Dermis blood vessel endothelial cell (primary cell): ENCODE results near the gene KCNE1. TPM values are rescaled to one million over a fixed set of nuclear protein-coding genes. Genes with fewer than 3 reads are reported as not detected.

Experiments
- DNase-seq: peaks from one replicate; pipeline ENCODE4 v3.0.0; 2010
- total RNA-seq: library from RNA; depleted of rRNA; stranded (reverse); fragments of >200 nt; gene quantifications from 2 replicates; pipeline ENCODE4 v1.2.3, GENCODE V29; 2014

The KCNE1 gene
- total RNA-seq, 1 donor from 2014 or later, result under 0.01 TPM

DNA sequence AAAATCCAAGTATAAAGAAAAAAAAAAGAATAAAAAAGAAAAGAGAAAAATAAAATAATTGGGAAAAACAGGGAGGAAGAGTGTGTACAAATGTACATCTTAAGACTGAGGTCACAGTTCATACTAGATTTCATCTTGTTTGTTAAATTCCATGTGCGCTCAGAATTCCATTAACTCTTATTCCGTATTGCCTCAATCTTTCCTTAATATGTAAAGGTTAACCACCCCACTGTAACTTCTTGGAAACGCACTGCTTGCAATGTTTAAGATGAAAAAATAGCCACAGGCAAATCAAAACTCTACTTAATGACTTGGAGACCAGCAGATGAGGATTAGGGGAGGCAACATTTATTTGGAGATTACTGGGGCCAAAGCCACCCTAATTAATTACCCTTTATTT is 23.9 kb upstream of the KCNE1 start:
- DNase-seq, result no peak

- no peak for DNase-seq
These were observed 22.5 kb upstream of the KCNE1 start for GRCh38 chr21:34534522-34534921.

DNA sequence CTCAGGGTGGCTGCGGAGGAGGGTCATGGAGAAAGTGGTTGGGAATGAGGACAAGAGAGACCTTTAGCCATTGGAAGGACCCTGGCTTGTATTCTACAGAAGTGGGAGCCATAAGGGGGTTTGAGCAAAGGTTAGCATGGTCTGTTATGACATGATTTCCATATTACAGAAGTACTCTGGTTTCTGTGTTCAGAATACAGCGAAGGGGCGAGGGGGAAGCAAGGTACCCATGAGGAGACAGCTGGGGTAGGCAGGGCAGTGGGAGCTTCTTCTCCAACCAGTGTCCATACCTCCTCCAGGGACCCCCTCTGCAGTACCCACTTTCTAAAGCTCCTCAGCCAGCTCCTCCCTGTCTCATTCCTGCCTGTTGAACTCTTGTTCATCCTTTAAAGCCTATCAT is 21.9 kb upstream of the KCNE1 start:
- no peak for DNase-seq

DNA sequence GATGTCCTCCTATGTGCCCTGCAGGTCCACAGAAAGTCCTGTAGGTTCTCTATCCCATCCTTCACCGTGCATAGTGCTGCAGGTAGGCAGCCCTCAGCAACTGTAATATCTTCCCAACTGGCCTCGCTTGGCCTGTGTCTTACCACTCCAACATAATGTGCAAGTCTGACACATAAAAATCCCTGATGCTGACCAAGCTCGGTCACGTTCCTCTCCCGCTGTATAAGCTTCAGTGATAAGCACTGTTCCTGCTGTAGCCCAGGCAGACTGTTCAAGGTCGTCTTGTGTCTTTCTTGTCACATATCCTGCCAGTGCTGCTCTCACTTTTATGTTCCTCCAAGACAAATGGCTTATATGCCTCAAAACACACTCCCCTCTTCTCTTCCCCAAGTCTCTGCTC is 19.4 kb upstream of the KCNE1 start:
- DNase-seq, result no peak

DNA sequence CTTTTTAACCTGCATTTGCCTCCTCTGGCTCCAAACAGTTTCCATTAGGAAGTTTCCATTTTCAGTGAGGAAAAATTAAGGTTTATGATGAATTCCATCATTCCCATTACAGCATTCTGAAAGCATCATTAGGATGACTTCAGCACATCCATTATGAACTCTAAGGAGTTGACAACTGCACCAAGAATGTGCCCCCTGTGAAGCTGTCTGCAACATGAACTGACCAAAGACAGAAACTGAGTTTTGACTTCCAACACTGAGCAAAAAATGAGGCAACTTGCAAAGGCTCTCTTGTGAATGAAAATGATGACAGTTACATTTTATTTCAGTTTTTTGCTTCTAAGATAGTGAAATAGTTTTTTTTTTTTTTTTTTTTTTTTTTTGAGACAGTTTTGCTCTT is 18.3 kb upstream of the KCNE1 start:
- no peak for DNase-seq

DNA sequence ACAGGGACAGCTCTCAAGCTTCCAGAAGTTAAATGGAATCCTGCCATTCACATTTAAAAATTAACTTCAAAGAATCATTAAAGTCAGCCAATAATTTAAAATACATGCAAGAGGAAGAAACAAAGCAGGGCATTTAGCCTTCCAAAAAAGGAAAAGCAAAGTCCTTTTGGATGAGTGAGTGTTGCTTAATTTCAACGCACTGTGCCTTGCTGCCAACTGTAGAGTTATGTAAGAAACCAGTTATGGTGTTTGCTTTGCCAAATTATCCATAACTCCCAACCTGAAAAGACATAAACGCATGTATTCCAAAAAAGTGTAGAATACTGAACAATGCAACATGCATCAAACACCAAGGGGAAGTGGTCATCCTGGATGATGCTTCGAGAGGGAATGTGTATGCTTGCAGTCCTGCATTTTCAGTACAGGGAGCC is 16.1 kb upstream of the KCNE1 start:
- no peak for DNase-seq

DNA sequence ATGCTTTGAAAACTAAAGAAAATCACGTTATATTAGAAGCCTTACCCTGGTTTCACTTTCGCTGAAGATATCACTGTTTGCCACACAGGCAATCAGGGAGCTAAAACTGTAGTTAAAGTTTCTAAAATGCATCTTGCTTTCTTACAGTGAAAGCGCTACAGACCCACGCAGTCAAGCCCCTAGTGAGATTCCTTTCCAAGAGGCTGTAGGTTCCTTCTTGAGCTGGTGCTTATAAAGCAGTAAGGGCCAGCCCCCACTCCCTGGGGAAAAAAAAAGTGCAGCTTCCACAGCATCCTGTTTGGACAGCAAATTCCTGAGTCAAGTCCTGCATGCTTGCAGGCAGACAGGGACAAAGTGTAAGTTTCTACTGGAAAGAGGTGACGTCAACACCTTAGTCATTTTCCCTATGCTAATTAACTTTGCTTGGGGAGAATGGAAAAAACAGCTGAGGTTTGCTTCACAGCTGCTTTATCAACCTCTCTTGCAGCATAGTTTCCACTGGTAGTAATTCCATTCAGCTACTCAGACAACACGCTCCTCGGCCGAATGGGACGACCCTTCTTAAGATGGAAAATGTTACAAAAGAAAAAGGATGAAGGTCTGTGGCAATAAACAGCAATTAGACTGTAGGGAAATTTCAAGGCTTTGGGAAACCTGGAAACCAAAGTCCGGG is 14.7 kb upstream of the KCNE1 start:
- peak; percentile 100 for DNase-seq

- DNase-seq, result peak; percentile 36
These were observed 14.2 kb upstream of the KCNE1 start for GRCh38 chr21:34526241-34526617.

- peak; percentile 60 for DNase-seq
These were observed 12.9 kb upstream of the KCNE1 start for GRCh38 chr21:34524646-34525601.

GRCh38 chr21:34523019-34523555 is 11.1 kb upstream of the KCNE1 start:
- no peak for DNase-seq

DNA sequence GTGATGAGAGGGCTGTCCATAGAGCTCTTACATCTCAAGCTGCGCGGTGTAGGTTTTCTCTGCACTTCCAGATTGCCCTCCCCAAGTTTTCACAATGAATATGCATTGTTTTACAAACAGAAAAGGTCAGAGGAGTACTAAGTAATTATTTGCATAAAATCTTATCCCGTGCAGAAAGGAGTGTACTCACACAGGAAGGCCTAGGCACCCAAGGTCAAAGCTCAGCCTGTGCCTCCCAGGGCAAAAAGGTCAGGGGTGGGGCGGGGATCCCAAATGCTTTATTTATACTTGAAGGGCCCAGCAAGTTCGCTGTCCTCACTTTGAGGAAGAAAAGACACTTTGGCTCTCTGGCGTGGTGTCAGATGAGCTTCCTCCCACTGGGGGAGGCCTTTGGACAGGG is 10.3 kb upstream of the KCNE1 start:
- DNase-seq, result no peak

GRCh38 chr21:34521561-34521960 is 9.6 kb upstream of the KCNE1 start:
- DNase-seq, result no peak

DNA sequence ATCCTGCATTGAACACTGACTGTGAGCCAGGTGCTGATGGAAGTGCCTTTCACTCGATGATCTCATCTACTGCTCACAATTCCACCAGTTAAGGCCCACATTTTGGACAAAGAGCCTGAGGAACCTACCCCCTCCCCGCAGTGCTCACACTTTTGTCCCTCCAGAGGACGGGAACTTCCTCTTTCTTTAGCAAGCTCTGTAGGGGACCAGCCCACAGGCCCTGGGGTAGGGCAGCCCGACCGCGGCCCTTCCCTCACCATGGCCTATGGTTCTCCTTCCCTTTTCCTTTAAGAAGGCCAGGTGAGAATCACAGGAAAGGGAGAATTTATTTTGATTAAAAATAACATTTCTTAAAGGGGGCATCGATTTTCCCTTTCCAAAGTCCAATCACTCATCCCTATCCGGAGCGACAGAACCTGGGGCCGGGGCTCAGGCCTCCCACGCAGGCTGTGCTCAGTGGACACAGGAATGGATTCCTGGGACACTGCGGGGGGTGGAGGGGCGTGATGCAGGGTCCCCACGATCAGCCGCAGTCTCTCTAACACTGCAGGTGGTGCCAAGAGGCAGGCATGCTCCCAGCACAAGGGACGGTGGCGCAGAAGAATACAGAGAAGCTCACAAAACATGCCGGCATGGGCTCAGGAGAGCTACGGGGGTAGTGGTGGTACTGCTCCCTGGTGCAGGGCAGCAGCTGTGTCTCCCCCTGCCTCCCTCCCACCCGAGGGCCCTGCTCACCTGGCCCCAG is 8.9 kb upstream of the KCNE1 start:
- no peak for DNase-seq

DNA sequence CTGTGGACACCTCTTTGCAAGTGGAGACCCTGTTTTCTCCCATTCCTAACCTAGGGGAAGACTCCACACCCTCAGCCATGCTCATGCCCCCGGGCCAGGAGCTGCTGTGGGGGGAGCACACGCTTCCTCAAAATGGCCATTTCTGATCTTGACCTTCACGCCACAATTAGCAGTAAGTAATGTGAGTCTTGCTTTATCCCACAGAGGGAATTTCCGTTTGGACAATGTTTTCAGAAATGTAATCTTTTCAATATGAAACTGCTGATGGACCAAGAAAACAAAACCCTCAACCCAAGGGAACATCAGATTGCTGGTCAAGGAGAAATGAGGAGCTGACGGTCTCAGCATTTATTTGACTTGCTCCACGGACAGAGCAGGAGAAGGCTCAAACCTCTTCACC is 8.3 kb upstream of the KCNE1 start:
- no peak for DNase-seq

DNA sequence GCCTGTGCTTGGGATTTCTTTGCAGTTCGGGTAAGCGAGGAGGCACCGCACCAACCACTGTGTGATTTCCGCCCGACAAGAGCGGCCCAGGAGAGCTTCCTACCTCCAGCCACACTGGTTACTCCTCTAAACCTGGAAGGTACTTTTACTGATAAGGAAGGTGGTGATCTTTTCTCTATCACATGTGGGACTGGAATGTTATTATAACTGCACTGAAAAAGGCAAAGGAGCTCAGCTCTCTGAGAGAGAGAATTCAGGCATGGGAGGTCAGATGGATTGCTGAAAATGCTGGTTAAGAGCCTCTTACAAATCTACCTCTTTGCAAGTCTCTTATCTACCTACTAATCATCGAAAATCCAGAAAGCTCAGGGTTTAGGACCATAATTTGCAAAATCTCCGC is 7.7 kb upstream of the KCNE1 start:
- no peak for DNase-seq

DNA sequence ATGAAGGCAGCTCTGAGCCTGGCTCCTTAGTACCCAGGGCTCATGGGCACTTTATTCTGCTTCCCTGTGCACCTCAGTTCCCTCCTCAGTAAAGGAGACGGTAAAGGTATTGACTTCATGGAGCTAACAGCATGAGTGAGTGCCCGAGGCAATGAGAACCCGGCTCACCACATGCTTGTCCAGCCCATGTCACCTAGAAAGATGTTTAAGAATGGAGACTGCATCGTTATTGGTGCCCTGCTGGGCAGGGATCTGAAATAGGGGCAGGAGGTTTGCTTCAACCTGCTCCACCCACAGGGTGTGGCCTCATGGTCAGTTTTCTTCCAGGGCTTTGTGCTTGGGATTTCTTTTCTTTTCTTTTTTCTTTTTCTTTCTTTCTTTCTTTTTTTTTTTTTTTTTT is 7.0 kb upstream of the KCNE1 start:
- no peak for DNase-seq

- no peak for DNase-seq
These were observed 6.3 kb upstream of the KCNE1 start for GRCh38 chr21:34518301-34518700.

- peak; percentile 68 for DNase-seq
These were observed 5.7 kb upstream of the KCNE1 start for GRCh38 chr21:34517491-34518245.

- DNase-seq, result no peak
These were observed 5.0 kb upstream of the KCNE1 start for GRCh38 chr21:34517039-34517438.

DNA sequence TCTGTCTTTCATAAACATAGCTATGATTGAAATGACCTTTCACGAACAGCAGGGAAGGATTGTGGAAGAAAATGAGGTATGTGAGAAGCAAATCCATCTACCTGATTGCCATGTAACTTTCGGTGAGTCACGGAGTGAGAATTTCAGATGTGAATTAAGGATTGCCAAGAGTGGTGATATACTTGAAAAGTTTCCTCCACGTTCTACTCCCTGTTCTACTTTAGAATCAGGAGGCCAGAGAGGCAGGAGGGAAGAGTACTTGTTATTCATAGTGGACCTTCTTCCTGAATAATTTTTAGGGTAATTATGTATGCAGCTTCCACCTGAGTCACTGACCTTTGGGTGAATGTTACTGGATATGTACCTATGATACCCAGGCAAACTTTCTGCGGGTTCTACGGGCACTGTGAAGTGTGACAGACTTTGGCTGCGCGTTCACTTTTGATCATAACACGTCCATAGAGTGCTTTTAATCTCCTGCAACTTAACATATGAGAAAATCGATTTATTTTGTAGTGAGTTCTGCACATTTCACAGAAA is 2.6 kb upstream of the KCNE1 start:
- DNase-seq, result no peak

- DNase-seq, result no peak
These were observed 1.2 kb upstream of the KCNE1 start for GRCh38 chr21:34513129-34513675.

GRCh38 chr21:34511181-34511580 is 829 bp downstream of the KCNE1 start:
- DNase-seq, result no peak
